Neuronal stem cell (in vitro differentiated cells): ENCODE measurements around the gene ALPL.

Source experiments
- DNase-seq: peaks from one replicate; pipeline ENCODE4 v3.0.0-alpha.2; 2013; ENCODE audit warnings: low spot score
- H2AFZ ChIP-seq: one replicate; pipeline ENCODE4 v1.6.1; 2013; ENCODE audit warnings: mild to moderate bottlenecking, low read length, inconsistent platforms
- H2AK5ac ChIP-seq: 2 replicates; pipeline ENCODE4 v1.6.1; 2013; ENCODE audit warnings: low read depth, mild to moderate bottlenecking, inconsistent platforms, low read length, moderate library complexity, mixed read lengths
- H2BK120ac ChIP-seq: 2 replicates; pipeline ENCODE4 v1.6.1; 2013; ENCODE audit warnings: low read depth, mild to moderate bottlenecking, inconsistent platforms, low read length, moderate library complexity, mixed read lengths
- H2BK12ac ChIP-seq: one replicate; pipeline ENCODE4 v1.6.1; 2013; ENCODE audit warnings: low read length, inconsistent platforms
- H2BK15ac ChIP-seq: 2 replicates; pipeline ENCODE4 v1.6.1; 2013; ENCODE audit warnings: mild to moderate bottlenecking, low read length, inconsistent platforms, mixed read lengths
- H2BK5ac ChIP-seq: one replicate; pipeline ENCODE4 v1.6.1; 2013; ENCODE audit warnings: inconsistent platforms, mild to moderate bottlenecking, low read length, moderate library complexity
- H3K14ac ChIP-seq: one replicate; pipeline ENCODE4 v1.6.1; 2013; ENCODE audit warnings: low read length, inconsistent platforms
- H3K18ac ChIP-seq: 2 replicates; pipeline ENCODE4 v1.6.1; 2013; ENCODE audit warnings: low read length, inconsistent platforms
- H3K23ac ChIP-seq: 2 replicates; pipeline ENCODE4 v1.6.1; 2013; ENCODE audit warnings: low read depth, mild to moderate bottlenecking, mixed read lengths, low read length, inconsistent platforms; ENCODE audit not compliant: poor library complexity
- H3K27ac ChIP-seq: replicated peaks from 3 replicates; pipeline ENCODE4 v1.5.1; 2013; ENCODE audit warnings: low read length, inconsistent platforms
- H3K27me3 ChIP-seq, 3 experiments: 2 replicates each; pipeline ENCODE4 v1.6.1; 2013; ENCODE audit warnings: low read length in 3 of 3, mild to moderate bottlenecking in 2 of 3, inconsistent platforms in 1 of 3, low read depth in 1 of 3, mixed read lengths in 1 of 3, moderate library complexity in 1 of 3; ENCODE audit not compliant: control insufficient read depth in 3 of 3, insufficient read depth in 3 of 3
- H3K36me3 ChIP-seq, 2 donors: replicated peaks in 1 of 2; 2 replicates each; pipeline ENCODE4 v1.6.1; 2013; ENCODE audit warnings: low read length in 2 of 2; ENCODE audit not compliant: control insufficient read depth in 2 of 2, insufficient read depth in 2 of 2
- H3K4ac ChIP-seq: 2 replicates; pipeline ENCODE4 v1.6.1; 2013; ENCODE audit warnings: inconsistent platforms, mild to moderate bottlenecking, low read length, moderate library complexity
- H3K4me1 ChIP-seq, 2 donors: 1 replicate in 1 of 2; 2 replicates in 1 of 2; pipeline ENCODE4 v1.6.1; 2013; ENCODE audit warnings: low read length in 2 of 2, low read depth in 1 of 2; ENCODE audit not compliant: control insufficient read depth in 2 of 2, insufficient read depth in 1 of 2
- H3K4me2 ChIP-seq: one replicate; pipeline ENCODE4 v1.6.1; 2013; ENCODE audit warnings: mild to moderate bottlenecking, low read length, inconsistent platforms; ENCODE audit not compliant: insufficient read depth, poor library complexity, severe bottlenecking
- H3K4me3 ChIP-seq, 2 donors: 2 replicates each; pipeline ENCODE4 v1.5.1; 2013; ENCODE audit warnings: low read length in 2 of 2, mild to moderate bottlenecking in 2 of 2, inconsistent platforms in 1 of 2, moderate library complexity in 1 of 2
- H3K79me1 ChIP-seq: one replicate; pipeline ENCODE4 v1.6.1; 2013; ENCODE audit warnings: low read depth, mild to moderate bottlenecking, inconsistent platforms, low read length, moderate library complexity
- H3K9ac ChIP-seq: one replicate; pipeline ENCODE4 v1.6.1; 2013; ENCODE audit warnings: mild to moderate bottlenecking, low read depth, low read length, inconsistent platforms; ENCODE audit not compliant: poor library complexity
- H3K9me3 ChIP-seq, 2 donors: replicated peaks in 1 of 2; 2 replicates each; pipeline versions ENCODE3 to v1.6.1; 2013; ENCODE audit warnings: low read length in 2 of 2, mild to moderate bottlenecking in 2 of 2, inconsistent platforms in 1 of 2, low read depth in 1 of 2, mixed read lengths in 1 of 2, moderate library complexity in 1 of 2; ENCODE audit not compliant: control insufficient read depth in 2 of 2, insufficient read depth in 1 of 2
- H4K8ac ChIP-seq: one replicate; pipeline ENCODE4 v1.6.1; 2013; ENCODE audit warnings: low read depth, mild to moderate bottlenecking, inconsistent platforms, low read length, moderate library complexity
- H4K91ac ChIP-seq: one replicate; pipeline ENCODE4 v1.6.1; 2013; ENCODE audit warnings: low read length, low read depth, mild to moderate bottlenecking, inconsistent platforms; ENCODE audit not compliant: poor library complexity
- WGBS, 2 donors: extraction: QIAGEN DNeasy Blood & Tissue Kit; methylation state at CpG; one replicate each; pipeline ENCODE4 v1.1.7; 2013; ENCODE audit warnings: missing lambda C conversion rate in 2 of 2, mixed read lengths in 1 of 2; ENCODE audit not compliant: insufficient read length in 2 of 2, insufficient replicate concordance in 1 of 2; ENCODE audit errors: extremely low coverage in 2 of 2; 5-methylcytosine and 5-hydroxymethylcytosine counted together

Gene ALPL

GRCh38 chr1:21543598-21543997 lies 34.4 kb downstream of the ALPL start:
- no peak overlapping the region for H3K4me3 ChIP-seq
- no peak overlapping the region for H4K8ac ChIP-seq
- H3K9me3 ChIP-seq = no peaks in the 10 kb centered on the region
- no peak overlapping the region for H2BK5ac ChIP-seq
- no peaks in the 10 kb centered on the region for H3K27me3 ChIP-seq
- DNase-seq = no peak
- H3K18ac ChIP-seq = no peak overlapping the region
- peaks cover 2 to 14% of the 10 kb centered on the region in 2 donors for H3K4me1 ChIP-seq
- H3K4ac ChIP-seq = no peak overlapping the region
- no peak overlapping the region for H3K14ac ChIP-seq
- no peak overlapping the region for H3K4me2 ChIP-seq
- no peak overlapping the region for H4K91ac ChIP-seq
- no peak overlapping the region for H2BK15ac ChIP-seq
- no peak overlapping the region for H3K27ac ChIP-seq
- H3K9ac ChIP-seq = no peak overlapping the region
- no peak overlapping the region for H2AK5ac ChIP-seq
- H2AFZ ChIP-seq = no peak overlapping the region
- peaks cover 9% of the 10 kb centered on the region for H3K79me1 ChIP-seq
- H3K36me3 ChIP-seq = no peaks in the 10 kb centered on the region
- H2BK12ac ChIP-seq = no peak overlapping the region
- no peak overlapping the region for H2BK120ac ChIP-seq
- WGBS, 2 donors = no CpG with 5 or more reads among the region's 6 CpGs
- no peak overlapping the region for H3K23ac ChIP-seq

GRCh38 chr1:21544095-21544494 lies 34.9 kb downstream of the ALPL start:
- Histone ChIP-seq H3K79me1 (peaks cover 8% of the 10 kb centered on the region), H2BK5ac (no peak overlapping the region), H4K8ac (no peak overlapping the region), H3K9me3 (no peaks in the 10 kb centered on the region), H3K4me3 (no peak overlapping the region), H3K9ac (no peak overlapping the region), H3K4me1 (peaks cover 0 to 14% of the 10 kb centered on the region in 2 donors), H2BK12ac (no peak overlapping the region), H3K36me3 (peaks cover 0 to 2% of the 10 kb centered on the region in 2 donors), H2AK5ac (no peak overlapping the region), H2BK120ac (no peak overlapping the region), H3K4ac (no peak overlapping the region), H3K27ac (no peak overlapping the region), H4K91ac (no peak overlapping the region), H3K27me3 (no peaks in the 10 kb centered on the region), H2AFZ (no peak overlapping the region), H2BK15ac (no peak overlapping the region), H3K14ac (no peak overlapping the region), H3K18ac (no peak overlapping the region), H3K4me2 (no peak overlapping the region), H3K23ac (no peak overlapping the region)
- WGBS, 2 donors = no CpG with 5 or more reads among the region's 4 CpGs
- DNase-seq = no peak

GRCh38 chr1:21546122-21546825 lies 37.1 kb downstream of the ALPL start:
- Histone ChIP-seq H2BK120ac (no peak overlapping the region), H3K9me3 (no peaks in the 10 kb centered on the region), H2BK15ac (no peak overlapping the region), H3K9ac (no peak overlapping the region), H3K27me3 (no peaks in the 10 kb centered on the region), H3K14ac (no peak overlapping the region), H3K23ac (no peak overlapping the region), H2BK12ac (no peak overlapping the region), H3K4me2 (no peak overlapping the region), H4K91ac (no peak overlapping the region), H3K18ac (peak overlapping the region; percentile 20), H3K27ac (no peak overlapping the region), H3K36me3 (peaks cover 0 to 3% of the 10 kb centered on the region in 2 donors), H2AK5ac (peak overlapping the region; percentile 6), H3K4me1 (peaks cover 0 to 14% of the 10 kb centered on the region in 2 donors), H3K4me3 (no peak overlapping the region), H4K8ac (no peak overlapping the region), H2BK5ac (no peak overlapping the region), H2AFZ (no peak overlapping the region), H3K4ac (no peak overlapping the region), H3K79me1 (peaks cover 8% of the 10 kb centered on the region)
- no peak for DNase-seq
- 100% methylated on average over 4 of the region's 11 CpGs; no CpG with 5 or more reads in 1 of the 2 donors for WGBS, 2 donors

DNA sequence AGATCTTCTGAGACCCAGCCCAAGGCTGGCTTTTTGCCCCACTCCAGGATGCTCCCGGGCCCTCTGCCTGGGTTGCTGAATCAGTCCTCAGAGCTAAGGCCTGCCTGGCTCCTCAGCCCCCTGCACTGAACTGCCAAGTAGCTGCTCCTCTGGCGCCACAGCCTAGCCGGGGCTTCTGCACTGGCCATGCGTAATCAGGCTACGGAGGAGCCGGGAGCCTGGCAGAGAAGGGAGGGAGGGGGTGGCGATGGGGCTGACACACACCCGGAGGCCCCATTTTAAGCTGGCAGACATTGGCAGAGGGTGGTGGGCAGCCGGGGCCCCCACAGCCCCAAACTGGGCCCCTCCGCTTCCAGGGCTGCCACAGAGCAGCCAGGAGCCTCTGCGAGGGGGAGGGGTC lies 38.7 kb downstream of the ALPL start:
- Histone ChIP-seq H3K4me1 (peaks cover 0 to 14% of the 10 kb centered on the region in 2 donors), H4K8ac (no peak overlapping the region), H3K9me3 (no peaks in the 10 kb centered on the region), H2AK5ac (no peak overlapping the region), H4K91ac (no peak overlapping the region), H3K4me2 (no peak overlapping the region), H2BK5ac (no peak overlapping the region), H3K4ac (no peak overlapping the region), H3K23ac (no peak overlapping the region), H2BK15ac (no peak overlapping the region), H3K9ac (no peak overlapping the region), H2BK12ac (no peak overlapping the region), H3K18ac (no peak overlapping the region), H3K27me3 (no peaks in the 10 kb centered on the region), H2AFZ (no peak overlapping the region), H2BK120ac (no peak overlapping the region), H3K27ac (no peak overlapping the region), H3K36me3 (peaks cover 0 to 3% of the 10 kb centered on the region in 2 donors), H3K79me1 (peaks cover 8% of the 10 kb centered on the region), H3K4me3 (no peak overlapping the region), H3K14ac (no peak overlapping the region)
- WGBS, 2 donors = no CpG with 5 or more reads among the region's 11 CpGs
- no peak for DNase-seq
